Measurements from ENCODE around the gene ZDHHC9. TPM values are rescaled to one million over a fixed set of nuclear protein-coding genes. Genes with fewer than 3 reads are reported as not detected.

The ZDHHC9 gene
- total and polyA plus RNA-seq, 2 donors (not counting 1 experiment from before 2014, with no cell fraction given) = 1.3 to 6.1 TPM

- 0% methylated on average over 3 of the region's 6 CpGs for WGBS (ENCODE audit: insufficient coverage)
- H3K4me1 Mint-ChIP-seq = peaks cover 60% of the 10 kb centered on the region
- peaks cover 74 to 81% of the 10 kb centered on the region in 2 donors for H3K4me1 ChIP-seq (ENCODE audit: control insufficient read depth in 2 of 2, insufficient read depth in 2 of 2, low read length in 2 of 2)
Measured at GRCh38 chrX:129780441-129781105, 63.1 kb downstream of the ZDHHC9 start.

More at GRCh38 chrX:129780441-129781105, 63.1 kb downstream of the ZDHHC9 start:
- Histone ChIP-seq H3K4me2 (replicated peaks; ENCODE audit: low read depth, low read length, poor library complexity, severe bottlenecking) (peak overlapping the region; percentile 85), H3K79me2 (ENCODE audit: control insufficient read depth, insufficient read depth, low read length) (peaks cover 82% of the 10 kb centered on the region), H3K36me3 (replicated peaks in 1 of 2; ENCODE audit: control extremely low read depth in 1 of 2, control insufficient read depth in 1 of 2, extremely low read depth in 1 of 2, insufficient read depth in 2 of 2, low read length in 1 of 2) (peaks cover 0 to 31% of the 10 kb centered on the region in 2 experiments), H2AFZ (ENCODE audit: insufficient read depth, low read depth, low read length, poor library complexity, severe bottlenecking) (no peak overlapping the region), H3K27ac (ENCODE audit: low read length in 2 of 2) (peak overlapping the region; percentile 97 to 99), H3K27me3 (replicated peaks in 1 of 4; ENCODE audit: control extremely low read depth in 1 of 4, control insufficient read depth in 3 of 4, insufficient read depth in 4 of 4, low read length in 3 of 4) (no peaks in the 10 kb centered on the region), H3K9ac (ENCODE audit: low read length) (peak overlapping the region; percentile 82), H3K4me3 (ENCODE audit: control extremely low read depth in 1 of 5, extremely low read depth in 1 of 5, insufficient read depth in 1 of 5, low read depth in 2 of 5, low read length in 4 of 5) (peak overlapping the region; percentile 65 to 83 (median 78)), H3K9me3 (ENCODE audit: control extremely low read depth in 1 of 3, control insufficient read depth in 2 of 3, insufficient read depth in 1 of 3, low read length in 2 of 3) (no peaks in the 10 kb centered on the region), H4K20me1 (ENCODE audit: control insufficient read depth, insufficient read depth, low read length, poor library complexity, severe bottlenecking) (peaks cover 39% of the 10 kb centered on the region)
- POLR2A ChIA-PET = interaction anchor here (0.6 to 4.2 kb wide), 8 partner anchors 8 to 228 kb away, joined by 3 to 35 read pairs (median 14); partner anchors contain the start of gene XPNPEP2
- intact Hi-C loops (cut with micrococcal nuclease) = loop anchor here (1.0 to 5.0 kb wide), 4 partner anchors 7 to 103 kb away; partner anchors contain the start of gene XPNPEP2
- ATAC-seq (ENCODE audit: low read depth) (no peak), DNase-seq (peak; percentile 13)
- Mint-ChIP-seq H3K27ac (peak overlapping the region; percentile 97), H3K9me3 (ENCODE audit: insufficient read depth) (no peaks in the 10 kb centered on the region), H3K4me3 (peak overlapping the region; percentile 89), H3K27me3 (no peaks in the 10 kb centered on the region)
- CTCF ChIA-PET = interaction anchor here (1.1 to 4.5 kb wide), 11 partner anchors 9 to 385 kb away, joined by 3 to 32 read pairs (median 5); partner anchors contain the start of gene AIFM1
- no peak for TF ChIP-seq CTCF (IDR thresholded peaks at IDR 0.05)
- TF ChIP-seq EZH2 (IDR thresholded peaks at IDR 0.05; ENCODE audit: borderline replicate concordance, insufficient read depth, low read depth, low read length, poor library complexity, severe bottlenecking) = no peak
